ENCODE results near the gene CDKN1B. TPM values are rescaled to one million over a fixed set of nuclear protein-coding genes. Genes with fewer than 3 reads are reported as not detected.

Gene CDKN1B
- polyA plus RNA-seq, 1 experiment = 23.1 TPM

DNA sequence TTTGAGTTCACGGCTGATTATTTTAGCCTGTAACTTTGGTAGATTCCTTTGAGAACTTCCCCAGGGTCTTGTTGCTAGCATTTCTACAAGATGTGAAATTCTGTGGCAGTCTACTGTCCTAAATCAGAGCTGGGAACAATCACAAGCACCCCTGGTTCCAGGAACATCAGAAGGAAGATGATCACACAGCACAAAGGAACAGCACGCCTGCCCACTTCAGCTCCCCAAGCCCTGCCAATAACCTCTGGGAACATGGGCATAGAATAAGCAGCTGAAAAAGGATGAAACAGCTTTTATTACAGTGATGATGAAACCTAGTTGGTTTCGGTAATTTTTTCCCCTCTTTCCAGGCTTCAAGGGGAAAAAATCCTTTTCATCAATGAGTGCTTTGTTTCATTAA, 33.4 kb upstream of the CDKN1B start:
- Histone ChIP-seq H3K27me3 (ENCODE audit: control insufficient read depth, insufficient read depth, low read length) (peaks cover 11% of the 10 kb centered on the region), H3K27ac (ENCODE audit: low read depth, low read length) (no peak overlapping the region), H3K9me3 (ENCODE audit: control insufficient read depth, insufficient read depth, low read length) (no peaks in the 10 kb centered on the region), H3K4me3 (ENCODE audit: low read depth, low read length) (no peak overlapping the region)
- POLR2A ChIA-PET = no interaction called here
- CTCF ChIA-PET = no interaction called here
- TF ChIP-seq, protein P1, sequence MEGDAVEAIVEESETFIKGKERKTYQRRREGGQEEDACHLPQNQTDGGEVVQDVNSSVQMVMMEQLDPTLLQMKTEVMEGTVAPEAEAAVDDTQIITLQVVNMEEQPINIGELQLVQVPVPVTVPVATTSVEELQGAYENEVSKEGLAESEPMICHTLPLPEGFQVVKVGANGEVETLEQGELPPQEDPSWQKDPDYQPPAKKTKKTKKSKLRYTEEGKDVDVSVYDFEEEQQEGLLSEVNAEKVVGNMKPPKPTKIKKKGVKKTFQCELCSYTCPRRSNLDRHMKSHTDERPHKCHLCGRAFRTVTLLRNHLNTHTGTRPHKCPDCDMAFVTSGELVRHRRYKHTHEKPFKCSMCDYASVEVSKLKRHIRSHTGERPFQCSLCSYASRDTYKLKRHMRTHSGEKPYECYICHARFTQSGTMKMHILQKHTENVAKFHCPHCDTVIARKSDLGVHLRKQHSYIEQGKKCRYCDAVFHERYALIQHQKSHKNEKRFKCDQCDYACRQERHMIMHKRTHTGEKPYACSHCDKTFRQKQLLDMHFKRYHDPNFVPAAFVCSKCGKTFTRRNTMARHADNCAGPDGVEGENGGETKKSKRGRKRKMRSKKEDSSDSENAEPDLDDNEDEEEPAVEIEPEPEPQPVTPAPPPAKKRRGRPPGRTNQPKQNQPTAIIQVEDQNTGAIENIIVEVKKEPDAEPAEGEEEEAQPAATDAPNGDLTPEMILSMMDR (IDR thresholded peaks at IDR 0.05; ENCODE audit: low read depth, low read length) = no peak
- no peak for DNase-seq (ENCODE audit: low read depth, low spot score)

DNA sequence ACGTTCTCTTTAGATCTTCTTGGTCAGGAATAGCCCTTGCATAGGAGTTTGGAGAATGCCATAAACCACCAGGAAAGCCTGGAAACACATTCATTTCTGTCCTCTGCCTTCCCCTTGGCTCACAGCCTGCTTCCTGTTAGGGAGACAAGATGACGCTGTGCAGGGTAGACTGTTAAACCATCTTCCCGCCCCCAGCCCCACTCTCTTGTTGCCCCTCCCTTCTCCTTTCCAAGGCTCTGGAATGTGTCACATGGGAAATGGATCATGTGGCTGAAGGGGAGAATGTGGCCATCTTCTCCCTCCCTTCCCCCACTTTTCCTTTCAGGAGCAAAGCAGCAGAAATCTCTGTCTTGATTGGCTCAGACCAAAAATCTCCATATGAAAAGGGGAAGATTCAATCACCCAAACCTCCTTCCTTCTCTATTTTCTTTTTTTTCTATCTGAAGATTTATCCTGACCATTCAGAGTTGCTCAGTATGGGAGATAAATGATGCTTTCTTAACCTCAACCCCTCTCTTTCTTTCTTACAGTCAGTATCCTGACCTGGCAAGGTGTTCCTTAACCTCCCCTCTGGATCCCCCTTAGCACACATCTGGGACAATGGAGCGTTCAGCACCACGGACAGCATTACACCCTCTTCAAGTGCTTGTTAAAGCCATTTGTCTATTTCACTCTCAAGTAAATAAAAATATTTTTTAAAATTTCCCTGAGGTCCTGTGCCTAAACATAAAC, 32.6 kb upstream of the CDKN1B start:
- ChIA-PET CTCF (interaction anchor here (0.9 kb wide), 1 partner anchor 29 kb away, joined by 3 read pairs; no protein-coding TSS in a partner anchor), POLR2A (no interaction called here)
- no peak for DNase-seq (ENCODE audit: low read depth, low spot score)
- Histone ChIP-seq H3K9me3 (ENCODE audit: control insufficient read depth, insufficient read depth, low read length) (no peaks in the 10 kb centered on the region), H3K27me3 (ENCODE audit: control insufficient read depth, insufficient read depth, low read length) (peaks cover 11% of the 10 kb centered on the region), H3K27ac (ENCODE audit: low read depth, low read length) (no peak overlapping the region), H3K4me3 (ENCODE audit: low read depth, low read length) (no peak overlapping the region)
- TF ChIP-seq, protein P1 (IDR thresholded peaks at IDR 0.05; ENCODE audit: low read depth, low read length) = no peak

DNA sequence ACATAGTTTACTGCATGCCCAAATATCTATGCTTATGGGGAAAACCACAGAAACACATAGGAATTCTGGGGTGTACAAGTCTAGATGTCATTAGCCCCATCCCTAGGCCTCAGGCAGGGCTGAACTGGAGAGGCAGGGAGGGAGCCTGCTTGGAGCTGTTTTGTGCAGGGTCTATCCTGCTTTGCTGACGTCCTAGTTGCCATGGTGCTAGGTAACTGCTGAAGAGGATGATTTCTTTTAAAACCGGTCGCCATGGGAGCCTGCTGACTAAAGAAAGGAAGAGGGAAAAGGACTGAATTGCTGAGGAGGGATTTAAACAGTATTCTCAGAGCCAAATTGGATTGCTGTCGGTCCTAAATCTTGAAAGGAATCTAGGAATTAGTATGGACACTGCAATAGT, 31.9 kb upstream of the CDKN1B start:
- CTCF ChIA-PET = interaction anchor here (0.9 kb wide), 1 partner anchor 29 kb away, joined by 3 read pairs; no protein-coding TSS in a partner anchor
- Histone ChIP-seq H3K4me3 (ENCODE audit: low read depth, low read length) (no peak overlapping the region), H3K27ac (ENCODE audit: low read depth, low read length) (no peak overlapping the region), H3K27me3 (ENCODE audit: control insufficient read depth, insufficient read depth, low read length) (peaks cover 11% of the 10 kb centered on the region), H3K9me3 (ENCODE audit: control insufficient read depth, insufficient read depth, low read length) (no peaks in the 10 kb centered on the region)
- TF ChIP-seq, protein P1 (IDR thresholded peaks at IDR 0.05; ENCODE audit: low read depth, low read length) = no peak
- POLR2A ChIA-PET = no interaction called here
- no peak for DNase-seq (ENCODE audit: low read depth, low spot score)

DNA sequence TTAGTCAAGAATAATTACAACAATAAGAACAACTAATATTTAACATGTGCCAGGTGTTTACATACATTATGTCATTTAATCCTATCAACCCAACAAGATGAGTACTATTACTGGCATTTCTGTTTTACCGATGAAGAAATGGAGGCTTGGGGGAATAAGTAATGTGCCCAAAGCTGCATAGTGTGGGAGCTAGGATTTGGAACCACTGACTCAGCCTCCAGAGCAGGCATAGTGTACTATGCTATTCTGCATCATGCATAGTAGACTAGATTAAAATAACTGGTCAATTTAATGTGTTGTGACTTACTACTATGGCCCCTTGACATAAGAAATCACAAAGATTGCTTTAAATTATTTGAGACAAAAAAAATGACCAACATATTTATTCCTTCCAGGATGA, 30.7 kb upstream of the CDKN1B start:
- ChIA-PET CTCF (interaction anchor here (0.7 kb wide), 1 partner anchor 32 kb away, joined by 3 read pairs; no protein-coding TSS in a partner anchor), POLR2A (no interaction called here)
- H3K27ac ChIP-seq (ENCODE audit: low read depth, low read length) = no peak overlapping the region
- H3K9me3 ChIP-seq (ENCODE audit: control insufficient read depth, insufficient read depth, low read length) = no peaks in the 10 kb centered on the region
- no peak overlapping the region for H3K4me3 ChIP-seq (ENCODE audit: low read depth, low read length)
- H3K27me3 ChIP-seq (ENCODE audit: control insufficient read depth, insufficient read depth, low read length) = peaks cover 9% of the 10 kb centered on the region
- DNase-seq (ENCODE audit: low read depth, low spot score) = no peak
- TF ChIP-seq, protein P1 (IDR thresholded peaks at IDR 0.05; ENCODE audit: low read depth, low read length) = no peak

DNA sequence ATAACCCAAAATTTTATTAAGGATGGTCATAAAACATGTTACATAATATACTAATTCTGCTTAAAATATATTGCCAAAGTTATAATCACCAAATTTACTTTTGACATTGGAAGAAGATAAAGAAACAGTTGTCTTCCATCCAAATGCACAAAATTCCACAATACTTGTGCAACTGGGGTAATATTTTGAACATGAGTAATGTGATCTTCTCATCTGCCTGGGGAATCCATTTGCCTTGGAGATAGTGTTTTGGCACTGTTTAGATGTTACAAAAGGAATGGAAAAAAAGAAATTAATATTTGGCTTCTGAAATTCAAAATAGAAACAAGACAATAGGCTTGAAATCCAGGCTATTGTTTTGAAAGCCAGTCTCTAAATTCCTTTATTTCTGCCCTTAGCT, 30.2 kb upstream of the CDKN1B start:
- ChIA-PET POLR2A (no interaction called here), CTCF (no interaction called here)
- Histone ChIP-seq H3K4me3 (ENCODE audit: low read depth, low read length) (no peak overlapping the region), H3K27me3 (ENCODE audit: control insufficient read depth, insufficient read depth, low read length) (peaks cover 10% of the 10 kb centered on the region), H3K27ac (ENCODE audit: low read depth, low read length) (no peak overlapping the region), H3K9me3 (ENCODE audit: control insufficient read depth, insufficient read depth, low read length) (no peaks in the 10 kb centered on the region)
- TF ChIP-seq, protein P1 (IDR thresholded peaks at IDR 0.05; ENCODE audit: low read depth, low read length) = no peak
- no peak for DNase-seq (ENCODE audit: low read depth, low spot score)

Data from AG04450 (cell line).